ENCODE measurements around the gene CCDC12. TPM values are rescaled to one million over a fixed set of nuclear protein-coding genes. Genes with fewer than 3 reads are reported as not detected.

CCDC12 gene
- total and polyA plus RNA-seq, 2 experiments from 2014 or later, result 17.4 to 43.8 TPM

- peak overlapping the region; percentile 98 for H3K27ac ChIP-seq
- no peaks in the 10 kb centered on the region for H3K27me3 ChIP-seq (replicated peaks; ENCODE audit: insufficient read depth)
- peaks cover 86% of the 10 kb centered on the region for H3K79me2 ChIP-seq (ENCODE audit: insufficient read depth)
- H4K20me1 ChIP-seq (ENCODE audit: insufficient read depth), result 0 out of 2 replicates have a peak, but pooled peaks cover 3% of the 10 kb centered on the region
- H3K9me3 ChIP-seq (ENCODE audit: low read depth), result no peaks in the 10 kb centered on the region
- H3K9ac ChIP-seq, result peak overlapping the region; percentile 75
- no peaks in the 10 kb centered on the region for H3K9me2 ChIP-seq (ENCODE audit: insufficient read depth)
- no peak overlapping the region for H2AFZ ChIP-seq
- H3F3A ChIP-seq (ENCODE audit: insufficient read depth), result peaks cover 33% of the 10 kb centered on the region
- H3K36me3 ChIP-seq (ENCODE audit: low read depth), result no peaks in the 10 kb centered on the region
- in situ Hi-C loops (cut with MboI), result no loop called here
- DNase-seq, result peak; percentile 98
- WGBS, 2 experiments (ENCODE audit: low coverage in 1 of 2, low lambda C conversion rate in 2 of 2, missing lambda C conversion rate in 2 of 2), result 45 to 46% methylated on average over 6 to 7 of the region's 7 CpGs
- H3K4me3 ChIP-seq, result 0 out of 2 replicates have a peak overlapping the region, but pooled peaks have one; percentile 20
- peak overlapping the region; percentile 71 for H3K4me2 ChIP-seq (ENCODE audit: unreplicated experiment)
- H3K4me1 ChIP-seq (ENCODE audit: insufficient read depth), result peaks cover 57% of the 10 kb centered on the region
- TF ChIP-seq EZH2phosphoT487 (IDR thresholded peaks at IDR 0.05; ENCODE audit: insufficient read depth, low read depth), result no peak
- TF ChIP-seq EZH2 (IDR thresholded peaks at IDR 0.05; ENCODE audit: insufficient read depth, poor library complexity, severe bottlenecking), result no peak
Measured at GRCh38 chr3:46935168-46935858, 41.2 kb downstream of the CCDC12 start.

GRCh38 chr3:46934498-46935167 lies 41.9 kb downstream of the CCDC12 start:
- 28 to 36% methylated on average over 8 of the region's 8 CpGs for WGBS, 2 experiments (ENCODE audit: low coverage in 1 of 2, low lambda C conversion rate in 2 of 2, missing lambda C conversion rate in 2 of 2)
- peak; percentile 86 for DNase-seq
- Histone ChIP-seq H3K36me3 (ENCODE audit: low read depth) (no peaks in the 10 kb centered on the region), H3K27ac (peak overlapping the region; percentile 98), H3K9ac (peak overlapping the region; percentile 75), H3K4me3 (peak overlapping the region; percentile 21; the same call in 1 of the 2 replicates), H3K9me2 (ENCODE audit: insufficient read depth) (no peaks in the 10 kb centered on the region), H2AFZ (no peak overlapping the region), H3K9me3 (ENCODE audit: low read depth) (no peaks in the 10 kb centered on the region), H4K20me1 (ENCODE audit: insufficient read depth) (0 out of 2 replicates have a peak, but pooled peaks cover 3% of the 10 kb centered on the region), H3K4me2 (ENCODE audit: unreplicated experiment) (peak overlapping the region; percentile 71), H3F3A (ENCODE audit: insufficient read depth) (peaks cover 33% of the 10 kb centered on the region), H3K79me2 (ENCODE audit: insufficient read depth) (peaks cover 84% of the 10 kb centered on the region), H3K4me1 (ENCODE audit: insufficient read depth) (peaks cover 58% of the 10 kb centered on the region), H3K27me3 (replicated peaks; ENCODE audit: insufficient read depth) (no peaks in the 10 kb centered on the region)
- in situ Hi-C loops (cut with MboI), result no loop called here
- no peak for TF ChIP-seq EZH2phosphoT487 (IDR thresholded peaks at IDR 0.05; ENCODE audit: insufficient read depth, low read depth)
- no peak for TF ChIP-seq EZH2 (IDR thresholded peaks at IDR 0.05; ENCODE audit: insufficient read depth, poor library complexity, severe bottlenecking)

- Histone ChIP-seq H3K36me3 (ENCODE audit: low read depth) (no peaks in the 10 kb centered on the region), H3K9me3 (ENCODE audit: low read depth) (no peaks in the 10 kb centered on the region), H3K79me2 (ENCODE audit: insufficient read depth) (peaks cover 84% of the 10 kb centered on the region), H3K9ac (peak overlapping the region; percentile 75), H4K20me1 (ENCODE audit: insufficient read depth) (0 out of 2 replicates have a peak, but pooled peaks cover 3% of the 10 kb centered on the region), H3K4me2 (ENCODE audit: unreplicated experiment) (peak overlapping the region; percentile 71), H3K9me2 (ENCODE audit: insufficient read depth) (no peaks in the 10 kb centered on the region), H3K4me1 (ENCODE audit: insufficient read depth) (peaks cover 58% of the 10 kb centered on the region), H3K27me3 (replicated peaks; ENCODE audit: insufficient read depth) (no peaks in the 10 kb centered on the region), H3F3A (ENCODE audit: insufficient read depth) (peaks cover 34% of the 10 kb centered on the region), H3K27ac (peak overlapping the region; percentile 98), H2AFZ (no peak overlapping the region), H3K4me3 (peak overlapping the region; percentile 21; the same call in 1 of the 2 replicates)
- peak; percentile 15 for DNase-seq
- TF ChIP-seq EZH2phosphoT487 (IDR thresholded peaks at IDR 0.05; ENCODE audit: insufficient read depth, low read depth) (no peak), EZH2 (IDR thresholded peaks at IDR 0.05; ENCODE audit: insufficient read depth, poor library complexity, severe bottlenecking) (no peak)
- in situ Hi-C loops (cut with MboI), result no loop called here
- 11 to 19% methylated on average over 2 of the region's 2 CpGs for WGBS, 2 experiments (ENCODE audit: low coverage in 1 of 2, low lambda C conversion rate in 2 of 2, missing lambda C conversion rate in 2 of 2)
Measured at GRCh38 chr3:46934072-46934471, 42.5 kb downstream of the CCDC12 start.

- H3K36me3 ChIP-seq (ENCODE audit: low read depth), result 0 out of 2 replicates have a peak, but pooled peaks cover 4% of the 10 kb centered on the region
- H3K27me3 ChIP-seq (replicated peaks; ENCODE audit: insufficient read depth), result no peaks in the 10 kb centered on the region
- peaks cover 84% of the 10 kb centered on the region for H3K79me2 ChIP-seq (ENCODE audit: insufficient read depth)
- DNase-seq, result no peak
- no peak overlapping the region for H2AFZ ChIP-seq
- no peak for TF ChIP-seq EZH2phosphoT487 (IDR thresholded peaks at IDR 0.05; ENCODE audit: insufficient read depth, low read depth)
- no peak for TF ChIP-seq EZH2 (IDR thresholded peaks at IDR 0.05; ENCODE audit: insufficient read depth, poor library complexity, severe bottlenecking)
- H4K20me1 ChIP-seq (ENCODE audit: insufficient read depth), result 0 out of 2 replicates have a peak, but pooled peaks cover 3% of the 10 kb centered on the region
- no peaks in the 10 kb centered on the region for H3K9me3 ChIP-seq (ENCODE audit: low read depth)
- no peak overlapping the region for H3K27ac ChIP-seq
- no peak overlapping the region for H3K9ac ChIP-seq
- peaks cover 58% of the 10 kb centered on the region for H3K4me1 ChIP-seq (ENCODE audit: insufficient read depth)
- WGBS, 2 experiments (ENCODE audit: low coverage in 1 of 2, low lambda C conversion rate in 2 of 2, missing lambda C conversion rate in 2 of 2), result 80 to 82% methylated on average over 6 of the region's 6 CpGs
- H3K4me2 ChIP-seq (ENCODE audit: unreplicated experiment), result no peak overlapping the region
- H3K9me2 ChIP-seq (ENCODE audit: insufficient read depth), result no peaks in the 10 kb centered on the region
- H3F3A ChIP-seq (ENCODE audit: insufficient read depth), result peaks cover 41% of the 10 kb centered on the region
- in situ Hi-C loops (cut with MboI), result no loop called here
- H3K4me3 ChIP-seq, result no peak overlapping the region
Measured at GRCh38 chr3:46933261-46933660, 43.3 kb downstream of the CCDC12 start.

Measured in GM23248 (cell line).